ENCODE results near the gene ASIC2. TPM values are rescaled to one million over a fixed set of nuclear protein-coding genes. Genes with fewer than 3 reads are reported as not detected.

ASIC2 gene
- total and polyA plus RNA-seq, 9 of the 15 experiments (the other 6 are each of a cell fraction or from before 2014, with no cell fraction given): not detected

DNA sequence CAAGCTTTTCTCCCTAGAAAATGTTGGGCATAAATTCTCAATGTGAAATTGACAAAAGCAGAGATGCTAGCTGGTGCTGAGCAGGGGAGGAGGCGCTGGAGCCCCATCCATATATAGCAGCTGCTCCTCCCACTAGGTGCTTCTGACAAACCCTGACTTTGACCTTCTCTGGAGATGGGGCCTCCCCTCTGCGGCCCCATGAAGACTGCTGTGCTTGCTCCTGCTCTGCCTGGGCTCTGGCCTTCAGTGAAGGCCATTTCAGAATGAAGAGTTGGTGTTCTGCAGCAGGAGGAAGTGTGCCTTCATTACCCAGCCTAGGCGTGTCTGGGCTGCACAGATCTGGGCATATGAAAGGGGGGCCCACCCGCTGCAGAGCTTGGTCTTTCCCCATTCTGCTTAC is 29.7 kb downstream of the ASIC2 start:
- no peaks in the 10 kb centered on the region for H3K9me3 ChIP-seq (replicated peaks; ENCODE audit: control insufficient read depth, insufficient read depth, low read depth, low read length)
- ATAC-seq (no peak), FAIRE-seq (no peak), DNase-seq (ENCODE audit: extremely low read depth in 1 of 4, low spot score in 3 of 4) (no peak)
- no TSS peak for BruUV-seq (replicated peaks)
- H4K20me1 ChIP-seq (replicated peaks; ENCODE audit: control insufficient read depth, insufficient read depth, low read length): 0 out of 2 replicates have a peak, but pooled peaks cover 3% of the 10 kb centered on the region
- H3K4me2 ChIP-seq (ENCODE audit: insufficient read depth, low read length): no peak overlapping the region
- CTCF ChIA-PET (ENCODE audit: low intra/inter-chr PET ratio): no interaction called here
- H3K36me3 ChIP-seq (ENCODE audit: control insufficient read depth, insufficient read depth, low read length): no peaks in the 10 kb centered on the region
- no peaks in the 10 kb centered on the region for H3K9me1 ChIP-seq (ENCODE audit: control insufficient read depth, insufficient read depth, low read length)
- H3K4me3 ChIP-seq: no peak overlapping the region
- H2AFZ ChIP-seq (ENCODE audit: low read depth, low read length): no peak overlapping the region
- no peak for TF ChIP-seq HSF4 (CRISPR knock-in tag; IDR thresholded peaks at IDR 0.05; ENCODE audit: borderline replicate concordance)
- POLR2A ChIA-PET: interaction anchor here (0.6 kb wide), 1 partner anchor 55 kb away, joined by 3 read pairs; no protein-coding TSS in a partner anchor
- H3K79me2 ChIP-seq (ENCODE audit: control insufficient read depth, insufficient read depth, low read length): no peaks in the 10 kb centered on the region
- no peaks in the 10 kb centered on the region for H3K4me1 ChIP-seq (replicated peaks in 1 of 2; ENCODE audit: control insufficient read depth in 2 of 2, insufficient read depth in 2 of 2, low read length in 2 of 2)
- 0% methylated on average over 4 of the region's 4 CpGs for WGBS (ENCODE audit: insufficient coverage, low coverage, missing lambda C conversion rate)
- peaks cover 0 to 5% of the 10 kb centered on the region in 2 experiments; a peak in 1 of 5 replicates for H3K27me3 ChIP-seq (ENCODE audit: control insufficient read depth in 2 of 2, insufficient read depth in 2 of 2, low read length in 2 of 2)
- H3K9ac ChIP-seq (ENCODE audit: insufficient read depth in 1 of 2, low read depth in 2 of 2, low read length in 2 of 2): no peak overlapping the region
- no peak overlapping the region for H3K27ac ChIP-seq (ENCODE audit: extremely low read depth, low read depth, low read length)
- in situ Hi-C loops (cut with MboI) (no loop called here), intact Hi-C loops (cut with micrococcal nuclease) (no loop called here)

DNA sequence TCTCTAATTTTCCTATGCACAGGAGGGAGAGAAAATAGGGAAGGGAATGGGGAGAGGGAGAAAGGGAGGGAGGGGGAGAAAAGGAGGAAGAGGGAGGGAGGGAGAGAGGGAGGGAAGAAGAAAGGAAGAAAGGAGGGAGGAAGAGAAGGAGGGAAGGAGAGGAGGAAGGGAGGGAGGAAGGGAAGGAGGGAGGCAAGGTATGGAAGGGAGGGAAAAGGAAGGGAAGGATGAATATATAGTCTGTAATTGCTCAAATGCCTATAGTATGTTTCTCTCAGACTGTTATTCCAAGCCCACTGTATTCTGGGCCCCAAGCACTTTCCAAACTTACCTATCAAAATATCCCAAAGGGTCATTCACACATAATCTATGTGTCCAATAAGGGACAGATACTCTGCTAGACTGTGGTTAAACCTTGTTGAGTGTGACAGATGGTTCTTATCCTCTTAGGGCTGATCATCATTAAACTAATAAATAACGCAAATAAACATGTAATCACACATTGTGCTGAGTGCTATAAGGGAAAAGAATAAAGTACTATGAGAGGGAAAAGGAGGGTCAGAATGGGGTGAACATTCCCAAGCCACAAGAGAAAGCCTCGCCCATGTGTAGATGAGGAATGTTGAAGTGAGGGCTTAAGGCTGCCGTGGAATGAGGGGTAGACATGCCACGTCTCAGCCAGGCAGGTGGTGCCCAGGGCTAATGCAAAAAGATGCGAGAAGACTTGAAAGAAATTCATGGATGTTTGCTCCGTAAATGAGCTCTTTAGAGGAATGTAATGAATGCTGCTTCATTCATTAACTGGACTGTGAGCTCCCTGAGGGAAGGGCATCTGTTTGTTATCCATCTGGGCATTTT is 30.6 kb downstream of the ASIC2 start:
- Histone ChIP-seq H3K27me3 (ENCODE audit: control insufficient read depth in 2 of 2, insufficient read depth in 2 of 2, low read length in 2 of 2) (peaks cover 0 to 3% of the 10 kb centered on the region in 2 experiments; a peak in 2 of 5 replicates), H3K4me3 (no peak overlapping the region), H3K9ac (ENCODE audit: insufficient read depth in 1 of 2, low read depth in 2 of 2, low read length in 2 of 2) (no peak overlapping the region), H3K79me2 (ENCODE audit: control insufficient read depth, insufficient read depth, low read length) (no peaks in the 10 kb centered on the region), H3K4me2 (ENCODE audit: insufficient read depth, low read length) (no peak overlapping the region), H3K27ac (ENCODE audit: extremely low read depth, low read depth, low read length) (no peak overlapping the region), H3K36me3 (ENCODE audit: control insufficient read depth, insufficient read depth, low read length) (no peaks in the 10 kb centered on the region), H2AFZ (ENCODE audit: low read depth, low read length) (no peak overlapping the region), H3K4me1 (replicated peaks in 1 of 2; ENCODE audit: control insufficient read depth in 2 of 2, insufficient read depth in 2 of 2, low read length in 2 of 2) (no peaks in the 10 kb centered on the region), H4K20me1 (replicated peaks; ENCODE audit: control insufficient read depth, insufficient read depth, low read length) (0 out of 2 replicates have a peak, but pooled peaks cover 2% of the 10 kb centered on the region), H3K9me1 (ENCODE audit: control insufficient read depth, insufficient read depth, low read length) (no peaks in the 10 kb centered on the region), H3K9me3 (replicated peaks; ENCODE audit: control insufficient read depth, insufficient read depth, low read depth, low read length) (no peaks in the 10 kb centered on the region)
- 0% methylated on average over 6 of the region's 6 CpGs for WGBS (ENCODE audit: insufficient coverage, low coverage, missing lambda C conversion rate)
- BruUV-seq (replicated peaks): no TSS peak
- no peak for DNase-seq (ENCODE audit: extremely low read depth in 1 of 4, low spot score in 3 of 4)
- no peak for FAIRE-seq
- ChIA-PET POLR2A (interaction anchor here (0.6 kb wide), 1 partner anchor 56 kb away, joined by 3 read pairs; no protein-coding TSS in a partner anchor), CTCF (ENCODE audit: low intra/inter-chr PET ratio) (no interaction called here)
- intact Hi-C loops (cut with micrococcal nuclease) (no loop called here), in situ Hi-C loops (cut with MboI) (no loop called here)
- ATAC-seq: no peak
- TF ChIP-seq POLR2AphosphoS2 (IDR thresholded peaks at IDR 0.05; ENCODE audit: low read length) (no peak), SMAD2 (IDR thresholded peaks at IDR 0.05; ENCODE audit: low read depth, low read length) (no peak), PCBP2 (IDR thresholded peaks at IDR 0.05; ENCODE audit: low read depth, low read length, poor library complexity, severe bottlenecking) (peak; percentile 17)
